Suprapubic skin (tissue), 4 donors: Measurements from ENCODE around the gene ZNF385A.

Source experiments
- EP300 ChIP-seq: sonication (generic); formaldehyde crosslinking; IDR thresholded peaks from one replicate; pipeline ENCODE4 v1.6.1; 2017; ENCODE audit warnings: antibody characterized with exemption
- POLR2AphosphoS5 ChIP-seq, 3 donors: sonication (generic); formaldehyde crosslinking; IDR thresholded peaks; one replicate each; pipeline ENCODE4 v1.6.1; 2017; ENCODE audit warnings: antibody characterized with exemption in 3 of 3
- TF ChIP-seq, protein P1 (sequence below), 2 donors: fragments of 200-600 bp in 1 of 2; fragments of 450-650 bp in 1 of 2; sonication (generic) in 1 of 2; IDR thresholded peaks; one replicate each; pipeline ENCODE4 v1.5.1; 2016 to 2019; ENCODE audit warnings: antibody characterized with exemption in 2 of 2, mild to moderate bottlenecking in 1 of 2, moderate library complexity in 1 of 2

DNA sequence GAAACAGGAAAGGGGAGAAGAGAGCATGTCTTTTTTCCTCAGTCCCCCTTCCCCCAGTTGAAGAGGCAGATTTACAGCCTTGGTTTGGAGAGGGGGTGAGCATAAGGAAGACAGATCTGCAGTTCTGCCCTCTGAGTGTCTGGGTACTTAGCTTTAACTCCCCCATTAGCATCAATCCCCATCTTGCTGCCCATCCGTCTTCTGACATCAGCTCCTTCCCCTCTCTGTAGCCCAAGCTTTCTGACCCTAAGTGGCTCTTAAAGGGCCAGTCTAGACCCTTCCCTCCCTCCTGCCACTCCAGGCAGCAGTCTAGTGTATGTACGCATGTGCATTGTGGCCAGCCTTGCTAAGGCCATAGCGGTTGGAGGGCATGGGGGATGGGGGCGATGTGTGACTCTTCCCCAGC, 27.6 kb downstream of the ZNF385A start:
- TF ChIP-seq, protein P1, sequence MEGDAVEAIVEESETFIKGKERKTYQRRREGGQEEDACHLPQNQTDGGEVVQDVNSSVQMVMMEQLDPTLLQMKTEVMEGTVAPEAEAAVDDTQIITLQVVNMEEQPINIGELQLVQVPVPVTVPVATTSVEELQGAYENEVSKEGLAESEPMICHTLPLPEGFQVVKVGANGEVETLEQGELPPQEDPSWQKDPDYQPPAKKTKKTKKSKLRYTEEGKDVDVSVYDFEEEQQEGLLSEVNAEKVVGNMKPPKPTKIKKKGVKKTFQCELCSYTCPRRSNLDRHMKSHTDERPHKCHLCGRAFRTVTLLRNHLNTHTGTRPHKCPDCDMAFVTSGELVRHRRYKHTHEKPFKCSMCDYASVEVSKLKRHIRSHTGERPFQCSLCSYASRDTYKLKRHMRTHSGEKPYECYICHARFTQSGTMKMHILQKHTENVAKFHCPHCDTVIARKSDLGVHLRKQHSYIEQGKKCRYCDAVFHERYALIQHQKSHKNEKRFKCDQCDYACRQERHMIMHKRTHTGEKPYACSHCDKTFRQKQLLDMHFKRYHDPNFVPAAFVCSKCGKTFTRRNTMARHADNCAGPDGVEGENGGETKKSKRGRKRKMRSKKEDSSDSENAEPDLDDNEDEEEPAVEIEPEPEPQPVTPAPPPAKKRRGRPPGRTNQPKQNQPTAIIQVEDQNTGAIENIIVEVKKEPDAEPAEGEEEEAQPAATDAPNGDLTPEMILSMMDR (IDR thresholded peaks at IDR 0.05): no peak
- no peak for TF ChIP-seq POLR2AphosphoS5 (IDR thresholded peaks at IDR 0.05)
- no peak for TF ChIP-seq EP300
